NCI-H774 (cell line): ENCODE data around the gene SESTD1.

Source experiments
- DNase-seq: peaks from one replicate; lab custom pipeline; 2025; lab: John Stamatoyannopoulos, UW

Gene SESTD1

GRCh38 chr2:179264368-179265081, at the start of gene SESTD1:
Gene SESTD1, minus strand, starts transcription at chr2:179264832. Its CDS starts 72,991 bp downstream, at chr2:179191841.
- DNase-seq: peak; percentile 57

- no peak for DNase-seq
Measured at GRCh38 chr2:179313057-179313456, 48.4 kb upstream of the SESTD1 start.

GRCh38 chr2:179311101-179311500, 46.5 kb upstream of the SESTD1 start:
- DNase-seq: no peak

GRCh38 chr2:179307616-179308371, 43.2 kb upstream of the SESTD1 start:
- DNase-seq: no peak

GRCh38 chr2:179305125-179305524, 40.5 kb upstream of the SESTD1 start:
- DNase-seq: no peak

GRCh38 chr2:179304424-179304823, 39.8 kb upstream of the SESTD1 start:
- no peak for DNase-seq

- DNase-seq: no peak
Measured at GRCh38 chr2:179302764-179303571, 38.3 kb upstream of the SESTD1 start.

- no peak for DNase-seq
Measured at GRCh38 chr2:179302149-179302548, 37.5 kb upstream of the SESTD1 start.

- DNase-seq: no peak
Measured at GRCh38 chr2:179298666-179299065, 34.0 kb upstream of the SESTD1 start.

GRCh38 chr2:179297927-179298326, 33.3 kb upstream of the SESTD1 start:
- no peak for DNase-seq

GRCh38 chr2:179290329-179290728, 25.7 kb upstream of the SESTD1 start:
- no peak for DNase-seq

- DNase-seq: no peak
Measured at GRCh38 chr2:179285060-179285459, 20.4 kb upstream of the SESTD1 start.

GRCh38 chr2:179277429-179278196, 13.0 kb upstream of the SESTD1 start:
- DNase-seq: no peak

GRCh38 chr2:179275253-179276012, 10.8 kb upstream of the SESTD1 start:
- no peak for DNase-seq

- no peak for DNase-seq
Measured at GRCh38 chr2:179274749-179275148, 10.1 kb upstream of the SESTD1 start.

GRCh38 chr2:179273461-179273962, 8.9 kb upstream of the SESTD1 start:
- DNase-seq: peak; percentile 64

- DNase-seq: peak; percentile 49
Measured at GRCh38 chr2:179272406-179273192, 8.0 kb upstream of the SESTD1 start.

- DNase-seq: no peak
Measured at GRCh38 chr2:179270689-179271088, 6.1 kb upstream of the SESTD1 start.

- no peak for DNase-seq
Measured at GRCh38 chr2:179268277-179268925, 3.8 kb upstream of the SESTD1 start.

- DNase-seq: no peak
Measured at GRCh38 chr2:179266271-179266670, 1.6 kb upstream of the SESTD1 start.
